ENCODE measurements around the gene VCAM1. TPM values are rescaled to one million over a fixed set of nuclear protein-coding genes. Genes with fewer than 3 reads are reported as not detected.

Gene VCAM1
- total RNA-seq, 1 experiment from 2014 or later: 0.94 TPM

GRCh38 chr1:100767176-100767890 lies 47.8 kb downstream of the VCAM1 start:
- Mint-ChIP-seq H3K27ac (ENCODE audit: unreplicated experiment) (no peak overlapping the region), H3K36me3 (ENCODE audit: insufficient read depth, unreplicated experiment) (no peaks in the 10 kb centered on the region), H3K4me3 (ENCODE audit: low read depth, unreplicated experiment) (no peak overlapping the region), H3K27me3 (ENCODE audit: unreplicated experiment) (no peaks in the 10 kb centered on the region), H3K4me1 (ENCODE audit: low read depth, unreplicated experiment) (peaks cover 9% of the 10 kb centered on the region), H3K9me3 (ENCODE audit: low read depth, unreplicated experiment) (no peaks in the 10 kb centered on the region)
- intact Hi-C loops (cut with micrococcal nuclease; ENCODE audit: unreplicated experiment): no loop called here
- no peak for DNase-seq
- no TSS peak for BruUV-seq (replicated peaks)
- CTCF ChIA-PET: interaction anchor here (1.0 kb wide), 1 partner anchor 8 kb away, joined by 3 read pairs; no protein-coding TSS in a partner anchor
- no peak for TF ChIP-seq CTCF (IDR thresholded peaks at IDR 0.05; ENCODE audit: unreplicated experiment)

- intact Hi-C loops (cut with micrococcal nuclease; ENCODE audit: unreplicated experiment): no loop called here
- Mint-ChIP-seq H3K27ac (ENCODE audit: unreplicated experiment) (no peak overlapping the region), H3K4me3 (ENCODE audit: low read depth, unreplicated experiment) (no peak overlapping the region), H3K4me1 (ENCODE audit: low read depth, unreplicated experiment) (peaks cover 9% of the 10 kb centered on the region), H3K9me3 (ENCODE audit: low read depth, unreplicated experiment) (no peaks in the 10 kb centered on the region), H3K36me3 (ENCODE audit: insufficient read depth, unreplicated experiment) (no peaks in the 10 kb centered on the region), H3K27me3 (ENCODE audit: unreplicated experiment) (no peaks in the 10 kb centered on the region)
- no peak for DNase-seq
- CTCF ChIA-PET: no interaction called here
- TF ChIP-seq CTCF (IDR thresholded peaks at IDR 0.05; ENCODE audit: unreplicated experiment): no peak
- no TSS peak for BruUV-seq (replicated peaks)
Measured at GRCh38 chr1:100769323-100769722, 49.8 kb downstream of the VCAM1 start.

DNA sequence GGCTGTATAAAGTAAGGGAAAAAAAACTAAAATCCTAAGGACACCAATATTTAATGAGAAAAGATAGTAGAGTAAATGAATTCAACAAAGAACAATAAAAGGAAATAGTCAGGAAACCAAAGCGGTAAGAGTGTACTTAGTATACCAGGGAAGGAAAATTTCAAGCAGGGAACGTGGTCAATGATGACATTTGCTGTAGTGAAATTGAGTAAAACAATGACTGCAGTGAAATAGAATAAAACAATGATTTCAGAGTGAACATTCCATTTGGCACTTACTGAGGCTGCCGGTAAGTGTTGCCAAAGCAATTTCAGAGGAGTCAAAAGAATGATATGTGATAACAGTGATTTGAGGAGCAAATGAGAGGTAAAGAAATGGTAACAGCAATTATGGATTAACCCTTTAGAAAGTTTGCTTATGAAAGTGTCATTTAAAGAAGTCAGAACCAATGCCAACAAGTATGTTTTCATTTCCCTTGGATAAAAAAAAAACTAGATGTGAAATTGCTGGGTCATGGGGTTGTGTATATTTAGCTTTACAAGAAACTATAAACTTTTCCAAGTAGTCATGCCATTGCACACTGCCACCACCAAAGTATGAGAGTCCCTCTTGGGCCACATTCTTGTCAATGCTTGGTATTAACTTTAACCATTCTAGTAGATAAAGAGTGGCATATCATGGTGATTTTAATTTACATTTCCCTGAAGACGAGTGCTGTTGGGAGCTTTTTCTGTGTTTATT lies 50.5 kb downstream of the VCAM1 start:
- H3K4me3 Mint-ChIP-seq (ENCODE audit: low read depth, unreplicated experiment): no peak overlapping the region
- peaks cover 9% of the 10 kb centered on the region for H3K4me1 Mint-ChIP-seq (ENCODE audit: low read depth, unreplicated experiment)
- H3K36me3 Mint-ChIP-seq (ENCODE audit: insufficient read depth, unreplicated experiment): no peaks in the 10 kb centered on the region
- CTCF ChIA-PET: no interaction called here
- intact Hi-C loops (cut with micrococcal nuclease; ENCODE audit: unreplicated experiment): no loop called here
- DNase-seq: no peak
- H3K27me3 Mint-ChIP-seq (ENCODE audit: unreplicated experiment): no peaks in the 10 kb centered on the region
- H3K9me3 Mint-ChIP-seq (ENCODE audit: low read depth, unreplicated experiment): peaks cover 2% of the 10 kb centered on the region
- TF ChIP-seq CTCF (IDR thresholded peaks at IDR 0.05; ENCODE audit: unreplicated experiment): no peak
- no TSS peak for BruUV-seq (replicated peaks)
- no peak overlapping the region for H3K27ac Mint-ChIP-seq (ENCODE audit: unreplicated experiment)

- peaks cover 2% of the 10 kb centered on the region for H3K9me3 Mint-ChIP-seq (ENCODE audit: low read depth, unreplicated experiment)
- no peak overlapping the region for H3K27ac Mint-ChIP-seq (ENCODE audit: unreplicated experiment)
- TF ChIP-seq CTCF (IDR thresholded peaks at IDR 0.05; ENCODE audit: unreplicated experiment): no peak
- H3K27me3 Mint-ChIP-seq (ENCODE audit: unreplicated experiment): no peaks in the 10 kb centered on the region
- CTCF ChIA-PET: interaction anchor here (0.6 kb wide), 1 partner anchor 486 kb away, joined by 3 read pairs; no protein-coding TSS in a partner anchor
- BruUV-seq (replicated peaks): no TSS peak
- H3K36me3 Mint-ChIP-seq (ENCODE audit: insufficient read depth, unreplicated experiment): no peaks in the 10 kb centered on the region
- DNase-seq: no peak
- H3K4me1 Mint-ChIP-seq (ENCODE audit: low read depth, unreplicated experiment): no peaks in the 10 kb centered on the region
- no peak overlapping the region for H3K4me3 Mint-ChIP-seq (ENCODE audit: low read depth, unreplicated experiment)
- intact Hi-C loops (cut with micrococcal nuclease; ENCODE audit: unreplicated experiment): no loop called here
Measured at GRCh38 chr1:100773444-100773843, 53.9 kb downstream of the VCAM1 start.

Measured in Calu3 (cell line).